Activated CD4-positive, alpha-beta memory T cell treated with anti-CD3 and anti-CD28 coated beads, Interleukin-2, amount 10 ng/mL, durations not matched to agents 7 days and 5 days (primary cell): ENCODE measurements around the gene LITAF. TPM values are rescaled to one million over a fixed set of nuclear protein-coding genes. Genes with fewer than 3 reads are reported as not detected.

Source experiments
- CTCF ChIA-PET: fragments of 350-600 bp; sonication (Branson Sonifier 250); formaldehyde crosslinking; loops from one replicate; lab custom pipeline; 2021; ENCODE audit warnings: antibody characterized with exemption, inconsistent platforms; lab: Charles Lee
- POLR2A ChIA-PET: fragments of 350-600 bp; sonication (Branson Sonifier 250); formaldehyde crosslinking; loops from one replicate; lab custom pipeline; 2021; ENCODE audit warnings: antibody characterized with exemption; lab: Charles Lee
- DNase-seq: peaks from one replicate; pipeline ENCODE4 v3.0.0-alpha.2; 2020
- H3K27ac Mint-ChIP-seq: one replicate; pipeline ENCODE4 v1.8.0; 2021; ENCODE audit warnings: mild to moderate bottlenecking, mixed read lengths
- H3K27me3 Mint-ChIP-seq: one replicate; pipeline ENCODE4 v1.8.0; 2021; ENCODE audit warnings: mixed read lengths
- H3K36me3 Mint-ChIP-seq: one replicate; pipeline ENCODE4 v1.8.0; 2021; ENCODE audit warnings: low read depth, mixed read lengths
- H3K4me1 Mint-ChIP-seq: one replicate; pipeline ENCODE4 v1.8.0; 2021; ENCODE audit warnings: mixed read lengths
- H3K4me3 Mint-ChIP-seq: one replicate; pipeline ENCODE4 v1.8.0; 2021; ENCODE audit warnings: mild to moderate bottlenecking, mixed read lengths
- H3K9me3 Mint-ChIP-seq: one replicate; pipeline ENCODE4 v1.8.0; 2021; ENCODE audit warnings: mixed read lengths
- total RNA-seq, 2 experiments: library from RNA; stranded (reverse); gene quantifications; one replicate each; pipeline ENCODE4 v1.2.3, GENCODE V29; 2021

Gene LITAF
- total RNA-seq, 2 experiments from 2014 or later = 149 to 157 TPM

DNA sequence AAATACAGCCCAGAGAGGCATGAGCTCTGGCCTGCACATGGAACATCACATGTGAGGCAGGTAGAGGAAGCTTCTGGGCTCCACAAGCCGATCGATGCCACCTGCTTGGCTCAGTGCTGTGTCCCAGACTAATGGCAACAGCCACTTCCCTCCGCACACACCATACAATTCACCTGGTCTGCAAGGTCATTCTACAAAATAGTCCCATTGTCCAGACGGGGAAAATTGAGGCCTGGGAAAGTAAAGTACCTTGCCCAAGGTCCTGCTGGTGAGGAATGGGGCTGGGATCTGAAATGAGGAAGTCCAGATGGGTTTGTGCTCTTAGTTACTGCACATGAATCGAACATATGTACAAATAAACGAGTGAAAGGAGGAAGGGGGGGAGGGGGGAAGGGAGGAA lies 88.0 kb downstream of the LITAF start:
- CTCF ChIA-PET = no interaction called here
- Mint-ChIP-seq H3K27me3 (no peaks in the 10 kb centered on the region), H3K4me1 (peaks cover 18% of the 10 kb centered on the region), H3K9me3 (no peaks in the 10 kb centered on the region), H3K36me3 (no peaks in the 10 kb centered on the region), H3K27ac (no peak overlapping the region), H3K4me3 (no peak overlapping the region)
- no peak for DNase-seq
- POLR2A ChIA-PET = no interaction called here

DNA sequence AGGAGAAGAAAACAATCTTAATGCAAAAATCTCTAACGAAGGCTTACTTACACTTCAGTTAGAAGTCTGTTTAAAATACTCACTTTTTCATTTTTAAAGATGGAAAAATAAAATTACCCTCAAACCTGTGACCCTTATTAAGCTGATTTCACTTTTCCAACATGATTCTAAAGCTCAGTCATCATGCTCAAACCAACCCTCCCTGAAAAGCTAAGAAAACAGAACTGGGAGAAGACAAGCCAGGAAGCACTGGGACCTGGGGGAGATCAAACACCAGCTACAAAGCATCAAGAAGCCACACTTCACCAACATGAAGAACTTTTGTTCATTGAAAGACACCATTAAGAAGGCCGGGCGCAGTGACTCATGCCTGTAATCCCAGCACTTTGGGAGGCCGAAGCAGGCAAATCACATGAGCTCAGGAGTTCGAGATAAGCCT lies 88.8 kb downstream of the LITAF start:
- Mint-ChIP-seq H3K4me1 (peaks cover 21% of the 10 kb centered on the region), H3K27ac (no peak overlapping the region), H3K4me3 (no peak overlapping the region), H3K36me3 (no peaks in the 10 kb centered on the region), H3K27me3 (no peaks in the 10 kb centered on the region), H3K9me3 (no peaks in the 10 kb centered on the region)
- no peak for DNase-seq
- CTCF ChIA-PET = interaction anchor here (1.1 kb wide), 1 partner anchor 34 kb away, joined by 3 read pairs; no protein-coding TSS in a partner anchor
- POLR2A ChIA-PET = no interaction called here

Other genes with a start within 250 kb of the LITAF start
- gene RMI2, start 241.5 kb downstream of the LITAF start, total RNA-seq = 10 to 100 TPM; 45.9 to 46.6 TPM
- gene SNN, start 81.5 kb upstream of the LITAF start, total RNA-seq = 1 to 10 TPM; 6.2 to 7.3 TPM
- 10 to 100 TPM; 45.3 to 46.6 TPM for gene TXNDC11, start 155.9 kb upstream of the LITAF start, total RNA-seq
- gene ZC3H7A, start 210.3 kb upstream of the LITAF start, total RNA-seq = 10 to 100 TPM; 68.9 to 70.9 TPM